K562 (cell line): ENCODE measurements around the gene NDUFB10. TPM values are rescaled to one million over a fixed set of nuclear protein-coding genes. Genes with fewer than 3 reads are reported as not detected.

Source experiments
- ARHGAP35 ChIP-seq: fragments of 450-650 bp; IDR thresholded peaks from 2 replicates; pipeline ENCODE4 v1.6.1; 2018; ENCODE audit not compliant: partially characterized antibody
- FOS ChIP-seq: IDR thresholded peaks from 3 replicates; pipeline ENCODE4 v1.6.1; 2011; ENCODE audit not compliant: insufficient read length; ENCODE audit errors: extremely low read depth
- MGA ChIP-seq: fragments of 450-650 bp; IDR thresholded peaks from 2 replicates; pipeline ENCODE4 v1.6.1; 2016; ENCODE audit warnings: mild to moderate bottlenecking, moderate library complexity
- MYNN ChIP-seq, 2 experiments: sonication (generic); formaldehyde crosslinking in 1 of 2; IDR thresholded peaks; 2 replicates each; pipeline versions ENCODE4 v1.5.0 to v1.6.1; 2016 to 2020; ENCODE audit warnings: antibody characterized with exemption in 1 of 2, missing genetic modification reagents in 1 of 2
- SMAD2 ChIP-seq: fragments of 150-350 bp; IDR thresholded peaks from 2 replicates; pipeline ENCODE4 v1.6.1; 2014; ENCODE audit warnings: low read depth, mild to moderate bottlenecking, low read length
- STAT5B ChIP-seq: fragments of 250-450 bp; sonication (Bioruptor Pico); IDR thresholded peaks from 2 replicates; pipeline ENCODE4 v1.8.0; 2021; ENCODE audit warnings: mild to moderate bottlenecking, inconsistent platforms
- THAP7 ChIP-seq: fragments of 250-450 bp; sonication (Bioruptor Pico); IDR thresholded peaks from 2 replicates; pipeline ENCODE4 v1.5.0; 2021
- ZNF263 ChIP-seq: sonication (generic); formaldehyde crosslinking; IDR thresholded peaks from 2 replicates; pipeline ENCODE4 v1.8.0; 2022; ENCODE audit warnings: mild to moderate bottlenecking, missing genetic modification reagents, borderline replicate concordance
- ZNF785 ChIP-seq: fragments of 250-450 bp; sonication (Bioruptor Pico); IDR thresholded peaks from 2 replicates; pipeline ENCODE4 v1.4.0; 2020; ENCODE audit warnings: mild to moderate bottlenecking
- polyA plus RNA-seq, 8 experiments: library from polyadenylated mRNA; depleted of rRNA in 4 of 8; stranded (reverse) in 5 of 8; unstranded in 3 of 8; fragments of >200 nt; fragmentation: Nextera tagmentation in 2 of 8; fragmentation: Illumina TruSeq in 1 of 8; extraction: Ambion mirVana in 2 of 8; extraction: Trizol in 1 of 8; gene quantifications; 2 replicates each; pipeline versions ENCODE4 v1.2.1 to v1.2.3, GENCODE V29; 2011 to 2014; ENCODE audit warnings: inconsistent platforms in 1 of 8, missing spikeins in 1 of 8
- total RNA-seq, 7 experiments: library from RNA; depleted of rRNA in 6 of 7; stranded (reverse); fragments of >200 nt in 6 of 7; fragmentation: Illumina TruSeq in 2 of 7; extraction: Trizol in 2 of 7; gene quantifications; 2 replicates each; pipeline versions ENCODE4 v1.2.1 to v1.2.3, GENCODE V29; 2011 to 2021; ENCODE audit warnings: low replicate concordance in 1 of 7
- TF ChIP-seq, protein P1 (sequence below), 2 experiments: fragments of 450-650 bp in 1 of 2; sonication (generic) in 1 of 2; formaldehyde crosslinking in 1 of 2; IDR thresholded peaks in 1 of 2; conservative IDR thresholded peaks in 1 of 2; 2 replicates each; pipeline versions ENCODE4 v1.6.1 to v1.8.1; 2016 to 2023; ENCODE audit warnings: mild to moderate bottlenecking in 2 of 2, moderate library complexity in 2 of 2, inconsistent platforms in 1 of 2, missing genetic modification reagents in 1 of 2
- TF ChIP-seq, protein P2 (sequence below): IDR thresholded peaks from 3 replicates; pipeline ENCODE4 v1.6.1; 2011; ENCODE audit warnings: borderline replicate concordance, mild to moderate bottlenecking, moderate library complexity; ENCODE audit not compliant: insufficient read length; ENCODE audit errors: extremely low read depth

Gene NDUFB10
- total and polyA plus RNA-seq, 9 of the 15 experiments (the other 6 are each of a cell fraction or from before 2014, with no cell fraction given): 69.3 to 527 (median 161) TPM

- TF ChIP-seq, protein P1, sequence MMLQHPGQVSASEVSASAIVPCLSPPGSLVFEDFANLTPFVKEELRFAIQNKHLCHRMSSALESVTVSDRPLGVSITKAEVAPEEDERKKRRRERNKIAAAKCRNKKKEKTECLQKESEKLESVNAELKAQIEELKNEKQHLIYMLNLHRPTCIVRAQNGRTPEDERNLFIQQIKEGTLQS (IDR thresholded peaks at IDR 0.05): peak; percentile 74
- TF ChIP-seq, protein P1 (CRISPR knock-in tag; conservative IDR thresholded peaks at IDR 0.05): no peak
- TF ChIP-seq MYNN (IDR thresholded peaks at IDR 0.05) (no peak), MYNN (CRISPR knock-in tag; IDR thresholded peaks at IDR 0.05) (no peak), FOS (no peak), MGA (no peak), ARHGAP35 (no peak), STAT5B (no peak), ZNF263 (CRISPR knock-in tag) (no peak), THAP7 (CRISPR knock-in tag) (no peak), ZNF785 (CRISPR knock-in tag) (no peak), SMAD2 (no peak)
- TF ChIP-seq, protein P2, sequence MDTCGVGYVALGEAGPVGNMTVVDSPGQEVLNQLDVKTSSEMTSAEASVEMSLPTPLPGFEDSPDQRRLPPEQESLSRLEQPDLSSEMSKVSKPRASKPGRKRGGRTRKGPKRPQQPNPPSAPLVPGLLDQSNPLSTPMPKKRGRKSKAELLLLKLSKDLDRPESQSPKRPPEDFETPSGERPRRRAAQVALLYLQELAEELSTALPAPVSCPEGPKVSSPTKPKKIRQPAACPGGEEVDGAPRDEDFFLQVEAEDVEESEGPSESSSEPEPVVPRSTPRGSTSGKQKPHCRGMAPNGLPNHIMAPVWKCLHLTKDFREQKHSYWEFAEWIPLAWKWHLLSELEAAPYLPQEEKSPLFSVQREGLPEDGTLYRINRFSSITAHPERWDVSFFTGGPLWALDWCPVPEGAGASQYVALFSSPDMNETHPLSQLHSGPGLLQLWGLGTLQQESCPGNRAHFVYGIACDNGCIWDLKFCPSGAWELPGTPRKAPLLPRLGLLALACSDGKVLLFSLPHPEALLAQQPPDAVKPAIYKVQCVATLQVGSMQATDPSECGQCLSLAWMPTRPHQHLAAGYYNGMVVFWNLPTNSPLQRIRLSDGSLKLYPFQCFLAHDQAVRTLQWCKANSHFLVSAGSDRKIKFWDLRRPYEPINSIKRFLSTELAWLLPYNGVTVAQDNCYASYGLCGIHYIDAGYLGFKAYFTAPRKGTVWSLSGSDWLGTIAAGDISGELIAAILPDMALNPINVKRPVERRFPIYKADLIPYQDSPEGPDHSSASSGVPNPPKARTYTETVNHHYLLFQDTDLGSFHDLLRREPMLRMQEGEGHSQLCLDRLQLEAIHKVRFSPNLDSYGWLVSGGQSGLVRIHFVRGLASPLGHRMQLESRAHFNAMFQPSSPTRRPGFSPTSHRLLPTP: no peak
Measured at GRCh38 chr16:2008009-2008526, 48.7 kb downstream of the NDUFB10 start (continued).
